NCI-H1092 (cell line): ENCODE data around the gene KCNH1.
"Not testable (repeated sequence)": the region's sequence is repeated elsewhere in the genome, so short reads cannot be mapped to it uniquely, and the experiment has no call there.

Experiments used
- DNase-seq: peaks from one replicate; lab custom pipeline; 2025; lab: John Stamatoyannopoulos, UW

Gene KCNH1

DNA sequence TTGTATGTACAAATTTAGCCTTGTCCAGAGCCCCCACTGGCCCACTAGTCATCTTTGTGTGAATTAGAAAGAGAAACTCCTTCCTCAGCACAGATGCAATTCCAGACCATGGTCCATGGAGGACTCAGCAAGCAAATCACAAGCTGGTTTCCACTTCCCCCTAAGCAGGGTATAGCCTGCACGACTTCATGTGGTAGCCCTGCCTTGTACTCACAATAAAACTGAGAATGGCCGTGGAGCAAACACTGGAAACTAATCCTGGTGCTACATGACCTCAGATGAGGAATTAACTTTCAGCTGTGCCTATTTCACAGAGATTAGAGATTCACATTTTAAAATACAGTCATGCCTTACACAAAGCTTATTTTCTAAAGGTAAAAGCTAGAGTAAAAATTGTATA lies 32.5 kb downstream of the KCNH1 start:
- DNase-seq: no peak

- DNase-seq: no peak
Measured at GRCh38 chr1:211099393-211099792, 34.6 kb downstream of the KCNH1 start.

DNA sequence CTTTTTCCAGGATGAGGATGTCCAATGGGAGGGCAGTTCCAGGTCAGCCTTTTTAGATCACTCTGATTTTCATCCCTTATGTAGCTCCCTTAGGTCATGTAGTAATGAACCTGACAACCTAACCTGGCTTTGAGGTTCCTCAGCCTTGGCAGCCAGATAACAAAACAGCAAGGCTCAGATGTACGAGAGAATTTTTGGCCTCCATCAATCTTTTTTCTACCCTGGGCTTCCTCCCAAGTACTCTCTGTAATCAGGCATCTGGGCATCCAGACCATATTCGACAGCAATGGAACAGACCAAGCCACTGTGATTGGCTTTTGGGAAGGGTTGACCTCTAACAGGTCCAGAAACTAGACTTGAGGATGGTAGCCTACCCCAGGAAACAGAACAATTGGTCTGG lies 38.6 kb downstream of the KCNH1 start:
- no peak for DNase-seq

DNA sequence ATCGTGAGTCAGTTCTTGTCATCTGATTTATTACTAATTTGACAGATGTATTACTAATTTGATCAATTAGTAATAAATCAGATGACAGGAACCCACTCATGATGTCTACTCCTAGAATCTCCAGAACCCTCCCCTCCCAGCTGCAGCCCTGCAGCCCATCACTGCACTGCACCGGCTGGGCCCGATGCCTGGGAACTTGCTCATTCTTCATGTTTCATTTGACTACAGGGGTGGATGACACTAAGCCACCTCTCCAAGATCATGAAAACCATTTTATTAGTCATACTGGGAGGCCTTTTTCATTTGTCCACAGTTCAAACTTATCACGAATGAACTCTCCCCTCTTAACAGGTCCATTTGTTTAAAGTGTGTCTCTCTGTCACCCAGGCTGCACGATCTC lies 41.0 kb downstream of the KCNH1 start:
- no peak for DNase-seq

DNA sequence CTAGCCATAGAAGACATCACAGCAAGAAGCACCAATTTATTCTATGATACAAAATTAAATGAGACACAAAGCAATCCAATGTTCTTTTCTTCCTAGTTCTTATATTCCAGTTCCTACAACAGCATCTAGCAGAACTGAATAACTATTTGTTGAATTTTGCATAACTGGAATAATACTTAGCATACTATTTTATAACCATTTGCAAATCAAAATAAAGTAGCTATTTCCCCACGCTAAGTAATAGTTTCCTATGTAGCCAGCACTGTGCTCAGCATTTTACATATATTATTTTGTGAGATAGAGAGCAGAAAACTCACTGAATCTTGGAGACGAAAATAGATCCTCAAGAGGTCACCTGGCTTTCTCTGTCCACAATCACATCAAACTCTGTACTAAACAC lies 42.1 kb downstream of the KCNH1 start:
- DNase-seq: no peak

GRCh38 chr1:211089536-211089935 lies 44.4 kb downstream of the KCNH1 start:
- no peak for DNase-seq

DNA sequence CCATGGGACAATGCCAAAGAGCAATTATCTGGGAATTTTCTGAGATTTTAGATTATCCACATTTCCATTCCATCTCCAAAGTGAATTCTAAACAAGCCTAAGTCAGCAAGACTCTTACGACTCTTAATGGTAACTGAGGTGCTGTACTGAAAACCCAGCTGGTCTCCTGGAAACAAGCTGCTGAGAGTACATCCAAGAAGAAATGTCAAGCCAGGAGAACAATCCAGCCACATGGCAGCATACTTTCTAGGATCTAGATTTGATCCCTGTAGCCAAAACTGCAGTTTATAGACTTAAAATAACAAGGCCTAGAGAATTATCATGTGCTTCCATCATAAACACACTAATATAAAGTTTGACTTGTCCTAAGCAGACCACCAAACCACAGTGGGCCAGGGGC lies 45.8 kb downstream of the KCNH1 start:
- no peak for DNase-seq

DNA sequence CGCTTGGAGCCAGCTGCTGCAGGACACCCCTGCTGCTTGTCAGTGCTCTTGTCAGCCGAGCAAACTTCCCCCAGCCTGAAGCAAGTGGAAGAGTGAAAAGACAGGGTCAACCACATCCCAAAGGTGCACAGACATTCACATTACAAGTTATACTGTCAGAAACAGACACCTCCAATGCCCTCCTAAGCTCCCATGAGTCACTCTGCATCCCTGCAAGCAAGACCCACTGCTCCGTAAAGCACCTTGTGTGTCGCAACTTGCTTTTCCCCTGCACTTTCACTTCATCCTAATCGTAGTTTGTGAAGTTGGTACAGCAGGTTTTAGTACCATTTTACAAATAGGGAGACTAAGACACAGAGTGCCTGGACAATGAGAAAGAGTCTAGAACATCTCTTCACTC lies 51.1 kb downstream of the KCNH1 start:
- no peak for DNase-seq

GRCh38 chr1:211081447-211081846 lies 52.5 kb downstream of the KCNH1 start:
- not testable (repeated sequence) for DNase-seq

DNA sequence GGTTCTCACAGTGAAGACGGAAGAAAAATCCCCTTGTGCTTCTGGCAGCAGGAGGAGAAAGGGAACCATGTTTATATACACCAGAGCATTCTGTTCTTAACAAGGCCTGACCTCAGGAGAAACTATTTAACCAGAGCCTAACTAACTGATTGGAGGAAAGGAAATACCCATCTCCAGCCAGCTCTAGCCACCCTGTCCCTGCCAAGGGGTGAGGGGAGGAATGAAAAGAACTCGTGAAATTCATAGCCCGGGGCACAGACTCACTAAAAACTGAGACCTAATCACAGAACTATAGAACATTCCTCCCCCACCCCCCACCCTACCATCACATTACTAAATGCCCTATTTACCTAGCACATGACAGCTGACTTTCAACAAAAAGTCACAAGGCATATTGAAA lies 65.0 kb downstream of the KCNH1 start:
- DNase-seq: no peak

GRCh38 chr1:211066781-211067384 lies 67.1 kb downstream of the KCNH1 start:
- DNase-seq: no peak

DNA sequence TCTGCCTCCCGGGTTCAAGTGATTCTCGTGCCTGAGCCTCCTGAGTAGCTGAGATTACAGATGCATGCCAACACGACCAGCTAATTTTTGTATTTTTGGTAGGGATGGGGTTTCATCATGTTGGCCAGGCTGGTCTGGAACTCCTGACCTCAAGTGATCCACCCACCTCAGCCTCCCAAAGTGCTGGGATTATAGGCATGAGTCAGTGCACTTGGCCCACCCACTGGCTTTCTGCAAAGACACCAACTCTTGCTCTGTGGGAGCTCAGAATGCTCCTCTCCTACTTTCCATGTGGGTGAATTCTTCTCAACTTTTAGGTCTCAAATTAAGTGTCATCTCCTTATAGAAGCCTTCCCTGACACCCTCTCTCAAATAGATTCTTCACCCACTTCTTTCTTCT lies 92.1 kb downstream of the KCNH1 start:
- DNase-seq: not testable (repeated sequence)

- DNase-seq: no peak
Measured at GRCh38 chr1:211037095-211037494, 96.9 kb downstream of the KCNH1 start.

- no peak for DNase-seq
Measured at GRCh38 chr1:211036381-211037060, 97.4 kb downstream of the KCNH1 start.

GRCh38 chr1:211035821-211036380 lies 98.0 kb downstream of the KCNH1 start:
- no peak for DNase-seq

DNA sequence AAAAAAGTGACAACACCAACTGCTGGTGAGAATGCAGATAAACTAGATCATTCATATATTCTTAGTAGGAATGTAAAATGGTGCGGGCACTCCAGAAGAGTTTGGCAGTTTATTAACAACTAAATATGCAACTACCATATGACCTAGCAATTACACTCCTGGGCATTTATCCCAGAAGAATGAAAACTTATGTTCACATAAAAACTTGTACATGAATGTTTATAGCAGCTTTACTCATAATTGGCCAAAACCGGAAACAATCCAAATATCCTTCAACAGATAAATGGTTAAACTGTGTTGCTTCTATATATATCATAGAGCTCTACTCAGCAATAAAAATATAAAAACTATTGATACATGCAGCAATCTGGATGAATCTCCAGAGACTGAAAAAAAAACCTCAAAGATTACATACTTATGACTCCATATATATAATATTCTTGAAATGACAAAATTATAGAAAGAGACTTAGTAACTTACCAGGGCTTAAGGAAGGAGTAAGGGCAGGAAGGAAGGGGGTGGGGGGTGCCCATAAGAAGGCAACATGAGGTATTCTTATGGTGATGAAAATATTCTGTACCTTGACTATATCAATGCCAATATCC lies 99.9 kb downstream of the KCNH1 start:
- no peak for DNase-seq

DNA sequence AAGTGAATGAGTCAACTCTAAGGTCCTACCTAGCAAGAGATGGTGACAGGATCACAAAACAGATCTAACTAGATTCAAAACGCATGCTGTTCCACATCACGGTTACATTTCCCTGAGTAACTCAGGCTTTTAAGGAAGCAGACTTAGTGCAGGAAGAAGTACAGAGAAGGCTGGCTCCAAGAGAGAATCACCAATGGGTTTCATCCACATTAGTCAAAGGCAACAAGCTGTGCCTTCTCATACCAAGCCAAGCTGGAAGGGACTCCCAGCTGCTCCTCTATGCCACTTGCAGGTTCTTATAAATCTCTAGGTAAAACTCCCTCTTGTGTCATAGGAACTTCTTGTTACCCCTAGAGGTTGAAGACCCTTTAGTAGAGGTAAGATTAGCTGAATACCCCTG lies 109.0 kb downstream of the KCNH1 start:
- no peak for DNase-seq

- no peak for DNase-seq
Measured at GRCh38 chr1:211019266-211019665, 114.7 kb downstream of the KCNH1 start.

- no peak for DNase-seq
Measured at GRCh38 chr1:211018690-211019089, 115.3 kb downstream of the KCNH1 start.

GRCh38 chr1:211017075-211017718 lies 116.8 kb downstream of the KCNH1 start:
- no peak for DNase-seq

GRCh38 chr1:211014275-211014674 lies 119.7 kb downstream of the KCNH1 start:
- DNase-seq: no peak

- DNase-seq: no peak
Measured at GRCh38 chr1:211013346-211014240, 120.4 kb downstream of the KCNH1 start.
